ENCODE measurements around the gene SLC2A4. TPM values are rescaled to one million over a fixed set of nuclear protein-coding genes. Genes with fewer than 3 reads are reported as not detected.

The SLC2A4 gene
- total and polyA plus RNA-seq, 2 donors from 2014 or later = 2.8 to 4.2 TPM

DNA sequence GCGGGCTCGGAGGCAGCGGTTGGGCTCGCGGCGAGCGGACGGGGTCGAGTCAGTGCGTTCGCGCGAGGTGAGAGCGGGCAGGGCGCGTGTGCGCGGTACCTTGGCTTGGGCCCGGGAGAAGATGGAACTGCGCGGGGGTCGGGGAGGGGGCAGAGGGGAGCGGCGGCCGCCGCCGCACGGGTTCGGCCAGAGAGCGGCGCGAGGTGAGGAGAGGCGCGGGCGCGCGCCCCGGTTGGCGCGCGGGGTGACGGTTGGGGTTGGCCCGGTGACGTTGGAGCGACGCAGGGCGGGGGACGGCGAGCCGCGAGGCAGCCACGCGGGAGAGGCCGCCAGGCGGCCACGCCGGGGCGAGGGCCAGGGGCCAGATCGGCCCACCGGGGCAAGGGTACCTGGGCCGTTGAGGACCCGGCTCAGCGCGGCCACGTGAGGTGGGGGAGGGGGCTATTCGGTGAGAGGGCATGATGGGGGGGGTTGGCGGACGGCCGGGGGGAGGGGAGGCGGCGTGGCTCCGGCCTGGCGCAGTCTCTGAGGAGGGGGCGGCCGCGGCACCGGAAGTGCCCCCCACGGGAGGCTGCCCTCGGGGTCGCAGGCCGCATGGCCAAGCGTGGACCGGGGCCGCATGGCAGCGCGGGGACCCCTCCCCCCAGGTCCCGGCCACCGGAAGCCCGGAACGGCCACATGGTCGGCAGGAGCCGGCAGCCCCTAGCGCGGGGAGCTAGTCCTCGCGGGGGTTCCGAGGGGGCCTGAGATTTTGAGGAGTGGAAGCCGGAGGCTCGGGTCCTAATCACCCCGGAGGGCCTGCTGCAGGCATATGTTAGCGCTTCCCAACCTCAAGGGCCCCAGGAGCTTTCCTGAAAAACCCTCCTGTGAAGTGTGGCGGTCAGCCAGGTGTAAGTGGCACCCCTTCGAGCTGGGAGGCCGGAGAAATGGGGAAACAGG is 26.4 kb downstream of the SLC2A4 start:
- H3K9me3 ChIP-seq (ENCODE audit: control insufficient read depth in 2 of 3, insufficient read depth in 1 of 3, low read length in 3 of 3) = no peaks in the 10 kb centered on the region
- peak overlapping the region; percentile 57 to 94 (median 92) for H3K9ac ChIP-seq (ENCODE audit: low read length in 3 of 3)
- TF ChIP-seq, protein P1, sequence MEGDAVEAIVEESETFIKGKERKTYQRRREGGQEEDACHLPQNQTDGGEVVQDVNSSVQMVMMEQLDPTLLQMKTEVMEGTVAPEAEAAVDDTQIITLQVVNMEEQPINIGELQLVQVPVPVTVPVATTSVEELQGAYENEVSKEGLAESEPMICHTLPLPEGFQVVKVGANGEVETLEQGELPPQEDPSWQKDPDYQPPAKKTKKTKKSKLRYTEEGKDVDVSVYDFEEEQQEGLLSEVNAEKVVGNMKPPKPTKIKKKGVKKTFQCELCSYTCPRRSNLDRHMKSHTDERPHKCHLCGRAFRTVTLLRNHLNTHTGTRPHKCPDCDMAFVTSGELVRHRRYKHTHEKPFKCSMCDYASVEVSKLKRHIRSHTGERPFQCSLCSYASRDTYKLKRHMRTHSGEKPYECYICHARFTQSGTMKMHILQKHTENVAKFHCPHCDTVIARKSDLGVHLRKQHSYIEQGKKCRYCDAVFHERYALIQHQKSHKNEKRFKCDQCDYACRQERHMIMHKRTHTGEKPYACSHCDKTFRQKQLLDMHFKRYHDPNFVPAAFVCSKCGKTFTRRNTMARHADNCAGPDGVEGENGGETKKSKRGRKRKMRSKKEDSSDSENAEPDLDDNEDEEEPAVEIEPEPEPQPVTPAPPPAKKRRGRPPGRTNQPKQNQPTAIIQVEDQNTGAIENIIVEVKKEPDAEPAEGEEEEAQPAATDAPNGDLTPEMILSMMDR (IDR thresholded peaks at IDR 0.05; ENCODE audit: borderline replicate concordance, extremely low read depth, insufficient read depth) = no peak
- peak overlapping the region; percentile 96 to 98 for H3K27ac ChIP-seq (ENCODE audit: low read depth in 2 of 2, low read length in 2 of 2)
- H3K4me1 ChIP-seq (ENCODE audit: control insufficient read depth in 2 of 3, insufficient read depth in 2 of 3, low read depth in 1 of 3, low read length in 3 of 3) = peaks cover 0 to 13% (median 0%) of the 10 kb centered on the region in 3 donors
- H3K4me3 ChIP-seq (ENCODE audit: low read length in 3 of 3) = peak overlapping the region; percentile 80 to 95 (median 91)
- intact Hi-C loops (cut with DNase I) = no loop called here
- peaks cover 7 to 30% (median 27%) of the 10 kb centered on the region in 3 donors for H3K36me3 ChIP-seq (ENCODE audit: control insufficient read depth in 2 of 3, insufficient read depth in 3 of 3, low read length in 3 of 3)
- FAIRE-seq (no peak), DNase-seq (peak in 3 of 5 donors; percentile 48 to 92 (median 79))
- H3K27me3 ChIP-seq (ENCODE audit: control insufficient read depth, insufficient read depth, low read length) = no peaks in the 10 kb centered on the region

DNA sequence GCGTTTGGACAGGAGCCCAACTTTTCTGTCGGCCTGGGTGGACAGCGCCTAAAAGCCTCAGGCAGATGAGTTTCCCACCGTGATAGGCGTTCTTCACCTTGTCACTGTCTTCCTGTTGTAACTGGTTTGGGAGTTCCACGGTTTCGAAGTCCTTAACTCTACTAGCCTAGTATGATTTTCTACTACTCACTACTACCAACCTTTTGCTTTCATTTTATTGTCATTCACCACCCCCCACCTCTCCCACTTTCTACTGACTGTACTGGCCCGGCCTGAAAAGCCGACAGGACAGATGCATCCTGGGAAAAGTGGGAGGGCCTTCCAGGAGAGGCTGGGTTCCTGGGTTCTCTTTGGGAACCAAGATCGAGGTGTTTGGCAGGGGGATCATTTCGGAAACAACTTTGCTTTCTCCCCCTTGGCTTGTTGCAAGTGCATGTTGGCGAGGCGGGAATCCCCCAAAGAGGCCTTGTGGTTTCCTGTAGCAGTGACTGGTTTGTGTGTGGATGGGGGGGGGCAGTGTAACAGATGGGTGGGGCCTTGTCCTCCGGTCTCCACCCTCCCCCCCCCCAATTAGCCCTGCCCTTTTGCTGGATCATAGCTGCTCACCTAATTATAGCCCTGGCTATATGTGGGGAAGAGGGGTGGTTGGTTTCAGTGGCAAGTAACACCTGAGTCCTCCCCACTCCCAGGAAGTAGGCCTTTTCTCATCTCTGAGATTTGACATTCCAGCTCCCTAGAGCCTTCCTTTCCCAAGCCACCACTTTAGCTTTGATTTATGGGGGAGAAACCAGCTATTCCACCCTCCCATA is 27.3 kb downstream of the SLC2A4 start:
- TF ChIP-seq, protein P1 (IDR thresholded peaks at IDR 0.05; ENCODE audit: borderline replicate concordance, extremely low read depth, insufficient read depth) = no peak
- Histone ChIP-seq H3K4me1 (ENCODE audit: control insufficient read depth in 2 of 3, insufficient read depth in 2 of 3, low read depth in 1 of 3, low read length in 3 of 3) (peaks cover 0 to 21% (median 5%) of the 10 kb centered on the region in 3 donors), H3K27ac (ENCODE audit: low read depth in 2 of 2, low read length in 2 of 2) (peak overlapping the region; percentile 96 to 98), H3K4me3 (ENCODE audit: low read length in 3 of 3) (peak overlapping the region; percentile 80 to 95 (median 91)), H3K27me3 (ENCODE audit: control insufficient read depth, insufficient read depth, low read length) (no peaks in the 10 kb centered on the region), H3K36me3 (ENCODE audit: control insufficient read depth in 2 of 3, insufficient read depth in 3 of 3, low read length in 3 of 3) (peaks cover 13 to 39% (median 36%) of the 10 kb centered on the region in 3 donors), H3K9me3 (ENCODE audit: control insufficient read depth in 2 of 3, insufficient read depth in 1 of 3, low read length in 3 of 3) (no peaks in the 10 kb centered on the region), H3K9ac (ENCODE audit: low read length in 3 of 3) (peak overlapping the region; percentile 57 to 94 (median 92))
- DNase-seq (peak; percentile 75 to 88 (median 83)), FAIRE-seq (no peak)
- intact Hi-C loops (cut with DNase I) = no loop called here

DNA sequence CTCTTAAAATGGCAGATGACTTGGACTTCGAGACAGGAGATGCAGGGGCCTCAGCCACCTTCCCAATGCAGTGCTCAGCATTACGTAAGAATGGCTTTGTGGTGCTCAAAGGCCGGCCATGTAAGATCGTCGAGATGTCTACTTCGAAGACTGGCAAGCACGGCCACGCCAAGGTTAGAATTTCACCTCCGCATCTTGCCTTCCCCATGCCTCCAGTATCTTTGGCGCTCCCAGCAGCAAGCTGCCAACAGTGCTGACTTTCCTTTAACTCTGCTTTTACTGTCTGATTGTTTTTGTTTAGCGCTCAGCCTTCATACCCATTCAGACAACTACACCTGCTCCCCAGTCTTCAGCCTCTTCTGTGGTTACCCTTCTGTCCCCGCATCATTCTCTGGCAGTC is 28.1 kb downstream of the SLC2A4 start:
- peak overlapping the region in 1 of 3 donors; percentile 91 for H3K4me3 ChIP-seq (ENCODE audit: low read length in 3 of 3)
- FAIRE-seq (no peak), DNase-seq (no peak)
- H3K9ac ChIP-seq (ENCODE audit: low read length in 3 of 3) = no peak overlapping the region
- H3K27ac ChIP-seq (ENCODE audit: low read depth in 2 of 2, low read length in 2 of 2) = no peak overlapping the region
- peaks cover 14 to 40% (median 39%) of the 10 kb centered on the region in 3 donors for H3K36me3 ChIP-seq (ENCODE audit: control insufficient read depth in 2 of 3, insufficient read depth in 3 of 3, low read length in 3 of 3)
- intact Hi-C loops (cut with DNase I) = no loop called here
- H3K27me3 ChIP-seq (ENCODE audit: control insufficient read depth, insufficient read depth, low read length) = no peaks in the 10 kb centered on the region
- TF ChIP-seq, protein P1 (IDR thresholded peaks at IDR 0.05; ENCODE audit: borderline replicate concordance, extremely low read depth, insufficient read depth) = no peak
- H3K9me3 ChIP-seq (ENCODE audit: control insufficient read depth in 2 of 3, insufficient read depth in 1 of 3, low read length in 3 of 3) = no peaks in the 10 kb centered on the region
- H3K4me1 ChIP-seq (ENCODE audit: control insufficient read depth in 2 of 3, insufficient read depth in 2 of 3, low read depth in 1 of 3, low read length in 3 of 3) = peaks cover 0 to 29% (median 12%) of the 10 kb centered on the region in 3 donors

Measured in kidney (tissue), 14 donors.